GM23338 (cell line): Measurements from ENCODE around the gene SLC35F6. TPM values are rescaled to one million over a fixed set of nuclear protein-coding genes. Genes with fewer than 3 reads are reported as not detected.
"Not testable (repeated sequence)": the region's sequence is repeated elsewhere in the genome, so short reads cannot be mapped to it uniquely, and the experiment has no call there.

Experiments
- ATAC-seq: fragments of 200-7000 bp; cut with Tn5 transposase; 3 replicates; pipeline ENCODE4 v1.9.1; 2020
- DNase-seq: peaks from one replicate; pipeline ENCODE4 v3.0.0-alpha.2; 2015; ENCODE audit warnings: low spot score
- H2AFZ ChIP-seq: fragments of 200-600 bp; sonication (generic); 2 replicates; pipeline ENCODE4 v1.8.0; 2016; ENCODE audit warnings: antibody characterized with exemption, mild to moderate bottlenecking, moderate library complexity
- H3F3A ChIP-seq: fragments of 200-600 bp; sonication (generic); replicated peaks from 2 replicates; pipeline ENCODE4 v1.8.0; 2017; ENCODE audit warnings: antibody characterized with exemption, mixed run types, low read depth
- H3K27ac ChIP-seq: fragments of 200-600 bp; sonication (generic); 2 replicates; pipeline ENCODE4 v1.6.1; 2016; ENCODE audit warnings: low read depth
- H3K27me3 ChIP-seq: fragments of 200-600 bp; sonication (generic); 2 replicates; pipeline ENCODE4 v1.8.0; 2016; ENCODE audit warnings: mild to moderate bottlenecking, mixed run types, moderate library complexity; ENCODE audit not compliant: insufficient read depth
- H3K36me3 ChIP-seq: fragments of 200-600 bp; sonication (generic); 2 replicates; pipeline ENCODE4 v1.8.0; 2016; ENCODE audit warnings: mild to moderate bottlenecking; ENCODE audit not compliant: insufficient read depth
- H3K4me1 ChIP-seq: fragments of 200-600 bp; sonication (generic); 2 replicates; pipeline ENCODE4 v1.8.0; 2016; ENCODE audit warnings: mild to moderate bottlenecking, moderate library complexity; ENCODE audit not compliant: insufficient read depth
- H3K4me2 ChIP-seq: fragments of 200-600 bp; sonication (generic); 2 replicates; pipeline ENCODE4 v1.7.1; 2017; ENCODE audit warnings: mixed run types
- H3K4me3 ChIP-seq: fragments of 200-600 bp; sonication (generic); 2 replicates; pipeline ENCODE4 v1.6.1; 2016; ENCODE audit warnings: mixed run types
- H3K79me2 ChIP-seq: fragments of 200-600 bp; sonication (generic); replicated peaks from 2 replicates; pipeline ENCODE4 v1.8.0; 2017; ENCODE audit warnings: mild to moderate bottlenecking; ENCODE audit not compliant: insufficient read depth
- H3K9me2 ChIP-seq: fragments of 200-600 bp; sonication (generic); 2 replicates; pipeline ENCODE4 v1.8.0; 2017; ENCODE audit not compliant: insufficient read depth
- H4K20me1 ChIP-seq: fragments of 200-600 bp; sonication (generic); replicated peaks from 2 replicates; pipeline ENCODE4 v1.8.0; 2017; ENCODE audit warnings: mild to moderate bottlenecking; ENCODE audit not compliant: insufficient read depth
- H3K27ac Mint-ChIP-seq: 2 replicates; pipeline ENCODE4 v1.8.0; 2020; ENCODE audit warnings: inconsistent platforms, mild to moderate bottlenecking, moderate library complexity, mixed read lengths
- H3K27me3 Mint-ChIP-seq: 3 replicates; pipeline ENCODE4 v1.8.0; 2022; ENCODE audit warnings: low read depth, mild to moderate bottlenecking, moderate library complexity, mixed read lengths, inconsistent platforms; ENCODE audit not compliant: insufficient read depth, poor library complexity
- H3K36me3 Mint-ChIP-seq: 3 replicates; pipeline ENCODE4 v1.8.0; 2021; ENCODE audit warnings: low read depth, mild to moderate bottlenecking, inconsistent platforms, moderate library complexity, mixed read lengths
- H3K4me1 Mint-ChIP-seq: 3 replicates; pipeline ENCODE4 v1.8.0; 2020; ENCODE audit warnings: mild to moderate bottlenecking, inconsistent platforms, mixed read lengths
- H3K4me3 Mint-ChIP-seq: 3 replicates; pipeline ENCODE4 v1.8.0; 2021; ENCODE audit warnings: moderate library complexity, mild to moderate bottlenecking, inconsistent platforms, mixed read lengths
- H3K9me3 Mint-ChIP-seq: 3 replicates; pipeline ENCODE4 v1.8.0; 2020; ENCODE audit warnings: moderate library complexity, mild to moderate bottlenecking, inconsistent platforms, mixed read lengths
- CREB1 ChIP-seq: fragments of 250-450 bp; sonication (Bioruptor Pico); IDR thresholded peaks from 2 replicates; pipeline ENCODE4 v1.5.0; 2020; ENCODE audit warnings: low read depth, mild to moderate bottlenecking, moderate library complexity
- EZH2phosphoT487 ChIP-seq: fragments of 200-600 bp; sonication (generic); IDR thresholded peaks from one replicate; pipeline ENCODE4 v1.8.1; 2018; ENCODE audit warnings: antibody characterized with exemption; ENCODE audit not compliant: unreplicated experiment
- JUNB ChIP-seq: IDR thresholded peaks from one replicate; pipeline ENCODE4 v1.6.1; 2016; ENCODE audit warnings: antibody characterized with exemption; ENCODE audit not compliant: unreplicated experiment
- ZNF462 ChIP-seq: fragments of 250-450 bp; sonication (Bioruptor Pico); IDR thresholded peaks from 2 replicates; pipeline ENCODE4 v1.5.0; 2020; ENCODE audit warnings: mild to moderate bottlenecking, moderate library complexity
- polyA plus RNA-seq: library from polyadenylated mRNA; unstranded; fragments of >200 nt; fragmentation: Nextera tagmentation; extraction: Ambion mirVana; gene quantifications from 2 replicates; pipeline ENCODE4 v1.2.1, GENCODE V29; 2016
- total RNA-seq: library from RNA; depleted of rRNA; stranded (reverse); fragments of >200 nt; shearing (Covaris generic); gene quantifications from 2 replicates; pipeline ENCODE4 v1.2.3, GENCODE V29; 2014

The SLC35F6 gene
- total and polyA plus RNA-seq, 2 experiments from 2014 or later: 6.0 to 15.0 TPM

- not testable (repeated sequence) for H3K4me2 ChIP-seq, H2AFZ ChIP-seq, H3K27ac ChIP-seq, ATAC-seq, H4K20me1 ChIP-seq, H3K9me2 ChIP-seq, H3F3A ChIP-seq, H3K4me3 Mint-ChIP-seq, DNase-seq, H3K4me1 ChIP-seq, H3K27ac Mint-ChIP-seq, H3K27me3 ChIP-seq, H3K4me3 ChIP-seq, H3K27me3 Mint-ChIP-seq, H3K4me1 Mint-ChIP-seq, H3K9me3 Mint-ChIP-seq
- peaks cover 61% of the 10 kb centered on the region for H3K36me3 Mint-ChIP-seq
- Histone ChIP-seq H3K36me3 (peaks cover 21% of the 10 kb centered on the region), H3K79me2 (peaks cover 13% of the 10 kb centered on the region; the same call in 1 of the 2 replicates)
Observed at GRCh38 chr2:26795135-26795534, 31.1 kb downstream of the SLC35F6 start.

GRCh38 chr2:26801328-26801727 lies 37.2 kb downstream of the SLC35F6 start:
- no peaks in the 10 kb centered on the region for H3K9me3 Mint-ChIP-seq
- H3K9me2 ChIP-seq: peaks cover 3% of the 10 kb centered on the region; the same call in 1 of the 2 replicates
- H4K20me1 ChIP-seq: no peaks in the 10 kb centered on the region
- peaks cover 18% of the 10 kb centered on the region; the same call in 2 of the 3 replicates for H3K36me3 Mint-ChIP-seq
- H3F3A ChIP-seq: no peaks in the 10 kb centered on the region
- no peaks in the 10 kb centered on the region for H3K4me1 Mint-ChIP-seq
- H3K4me3 Mint-ChIP-seq: no peak overlapping the region
- no peak overlapping the region for H3K4me2 ChIP-seq
- no peak overlapping the region for H3K4me3 ChIP-seq
- no peak overlapping the region for H2AFZ ChIP-seq
- no peaks in the 10 kb centered on the region for H3K4me1 ChIP-seq
- ATAC-seq (no peak), DNase-seq (no peak)
- H3K27ac Mint-ChIP-seq: no peak overlapping the region
- peaks cover 1% of the 10 kb centered on the region for H3K27me3 Mint-ChIP-seq
- no peaks in the 10 kb centered on the region for H3K27me3 ChIP-seq
- peaks cover 5% of the 10 kb centered on the region for H3K36me3 ChIP-seq
- no peak overlapping the region for H3K27ac ChIP-seq
- TF ChIP-seq EZH2phosphoT487: no peak
- no peak for TF ChIP-seq CREB1
- TF ChIP-seq ZNF462 (CRISPR knock-in tag): no peak
- no peak for TF ChIP-seq JUNB
- no peaks in the 10 kb centered on the region for H3K79me2 ChIP-seq
